K562 (cell line): Measurements from ENCODE around the gene PFAS. TPM values are rescaled to one million over a fixed set of nuclear protein-coding genes. Genes with fewer than 3 reads are reported as not detected.

Experiments
- BMI1 ChIP-seq: fragments of 150-350 bp; IDR thresholded peaks from 2 replicates; pipeline ENCODE4 v1.6.1; 2014; ENCODE audit warnings: low read length
- CGGBP1 ChIP-seq: fragments of 250-450 bp; sonication (Bioruptor Pico); IDR thresholded peaks from 2 replicates; pipeline ENCODE4 v1.9.0; 2021; ENCODE audit warnings: mild to moderate bottlenecking
- CHD1 ChIP-seq: fragments of 200-600 bp; sonication (generic); IDR thresholded peaks from one replicate; pipeline ENCODE4 v1.6.1; 2012; ENCODE audit warnings: mild to moderate bottlenecking, moderate library complexity, low read length, inconsistent platforms
- DPF2 ChIP-seq: fragments of 450-650 bp; IDR thresholded peaks from 2 replicates; pipeline ENCODE4 v1.6.1; 2016
- EP400 ChIP-seq: fragments of 450-650 bp; IDR thresholded peaks from 2 replicates; pipeline ENCODE4 v1.6.1; 2017; ENCODE audit warnings: antibody characterized with exemption, mild to moderate bottlenecking, moderate library complexity
- GABPB1 ChIP-seq: sonication (generic); formaldehyde crosslinking; IDR thresholded peaks from 2 replicates; pipeline ENCODE4 v1.8.0; 2022; ENCODE audit warnings: mild to moderate bottlenecking, missing genetic modification reagents
- NCOA1 ChIP-seq: fragments of 450-650 bp; IDR thresholded peaks from 2 replicates; pipeline ENCODE4 v1.6.1; 2016; ENCODE audit warnings: low read depth
- NR2C1 ChIP-seq, 2 experiments: fragments of 450-650 bp; IDR thresholded peaks; 2 replicates each; pipeline ENCODE4 v1.6.1; 2017; ENCODE audit warnings: mild to moderate bottlenecking in 2 of 2, antibody characterized with exemption in 1 of 2, inconsistent platforms in 1 of 2, missing compliant biosample characterization in 1 of 2, missing genetic modification characterization in 1 of 2
- NR2C2 ChIP-seq, 2 experiments: fragments of 200-800 bp in 1 of 2; sonication (Bioruptor generic) in 1 of 2; sonication (generic) in 1 of 2; formaldehyde crosslinking in 1 of 2; IDR thresholded peaks; 2 replicates each; pipeline versions ENCODE4 v1.6.1 to v1.8.0; 2016 to 2022; ENCODE audit warnings: mild to moderate bottlenecking in 1 of 2, missing compliant biosample characterization in 1 of 2, missing genetic modification characterization in 1 of 2, missing genetic modification reagents in 1 of 2
- NR4A1 ChIP-seq, 2 experiments: fragments of 250-450 bp in 1 of 2; fragments of 450-650 bp in 1 of 2; sonication (Bioruptor Pico) in 1 of 2; IDR thresholded peaks; 2 replicates each; pipeline versions ENCODE4 v1.4.0 to v1.6.1; 2016 to 2020; ENCODE audit warnings: mild to moderate bottlenecking in 2 of 2, missing compliant biosample characterization in 1 of 2, missing genetic modification characterization in 1 of 2, moderate library complexity in 1 of 2
- PHB ChIP-seq: fragments of 250-450 bp; sonication (Bioruptor Pico); IDR thresholded peaks from 2 replicates; pipeline ENCODE4 v1.5.0; 2021
- RBBP5 ChIP-seq: fragments of 200-600 bp; sonication (generic); IDR thresholded peaks from 2 replicates; pipeline ENCODE4 v1.6.1; 2012; ENCODE audit warnings: borderline replicate concordance, mild to moderate bottlenecking, low read length, control low read depth, inconsistent platforms; ENCODE audit not compliant: insufficient read depth, poor library complexity, severe bottlenecking
- SREBF1 ChIP-seq: fragments of 150-350 bp; IDR thresholded peaks from 2 replicates; pipeline ENCODE4 v1.6.1; 2014; ENCODE audit warnings: antibody characterized with exemption, low read depth, low read length, borderline replicate concordance
- SUPT5H ChIP-seq: fragments of 450-650 bp; IDR thresholded peaks from 2 replicates; pipeline ENCODE4 v1.6.1; 2016
- TEAD1 ChIP-seq, 2 experiments: fragments of 450-650 bp in 1 of 2; sonication (generic) in 1 of 2; formaldehyde crosslinking; IDR thresholded peaks; 2 replicates each; pipeline versions ENCODE4 v1.4.0 to v1.8.0; 2020 to 2022; ENCODE audit warnings: mild to moderate bottlenecking in 2 of 2, missing genetic modification reagents in 1 of 2
- ZBTB40 ChIP-seq, 2 experiments: fragments of 450-650 bp in 1 of 2; sonication (generic) in 1 of 2; formaldehyde crosslinking in 1 of 2; IDR thresholded peaks; 2 replicates each; pipeline versions ENCODE4 v1.7.1 to v1.9.0; 2016 to 2022; ENCODE audit warnings: inconsistent platforms in 1 of 2, mild to moderate bottlenecking in 1 of 2, missing genetic modification reagents in 1 of 2
- ZNF212 ChIP-seq: fragments of 450-650 bp; formaldehyde crosslinking; IDR thresholded peaks from 2 replicates; pipeline ENCODE4 v1.4.0; 2020; ENCODE audit warnings: mild to moderate bottlenecking
- ZNF253 ChIP-seq: fragments of 250-450 bp; sonication (Bioruptor Pico); conservative IDR thresholded peaks from 2 replicates; pipeline ENCODE4 v1.6.1; 2021; ENCODE audit warnings: mild to moderate bottlenecking
- polyA plus RNA-seq, 8 experiments: library from polyadenylated mRNA; depleted of rRNA in 4 of 8; stranded (reverse) in 5 of 8; unstranded in 3 of 8; fragments of >200 nt; fragmentation: Nextera tagmentation in 2 of 8; fragmentation: Illumina TruSeq in 1 of 8; extraction: Ambion mirVana in 2 of 8; extraction: Trizol in 1 of 8; gene quantifications; 2 replicates each; pipeline versions ENCODE4 v1.2.1 to v1.2.3, GENCODE V29; 2011 to 2014; ENCODE audit warnings: inconsistent platforms in 1 of 8, missing spikeins in 1 of 8
- total RNA-seq, 7 experiments: library from RNA; depleted of rRNA in 6 of 7; stranded (reverse); fragments of >200 nt in 6 of 7; fragmentation: Illumina TruSeq in 2 of 7; extraction: Trizol in 2 of 7; gene quantifications; 2 replicates each; pipeline versions ENCODE4 v1.2.1 to v1.2.3, GENCODE V29; 2011 to 2021; ENCODE audit warnings: low replicate concordance in 1 of 7

PFAS gene
- total and polyA plus RNA-seq, 9 of the 15 experiments (the other 6 are each of a cell fraction or from before 2014, with no cell fraction given) = 11.6 to 131 (median 43.9) TPM

- TF ChIP-seq ZBTB40 (IDR thresholded peaks at IDR 0.05) (peak; percentile 87), ZBTB40 (CRISPR knock-in tag; IDR thresholded peaks at IDR 0.05) (no peak), BMI1 (no peak), TEAD1 (CRISPR knock-in tag; IDR thresholded peaks at IDR 0.05) (no peak), CHD1 (peak; percentile 15), CGGBP1 (CRISPR knock-in tag) (peak; percentile 38; the same call in 1 of the 2 replicates), NR2C2 (CRISPR knock-in tag; IDR thresholded peaks at IDR 0.05) (no peak), NR2C2 (tag; IDR thresholded peaks at IDR 0.05) (peak; percentile 57; the same call in 1 of the 2 replicates), RBBP5 (no peak), NR4A1 (CRISPR knock-in tag; IDR thresholded peaks at IDR 0.05) (no peak), NR4A1 (tag; IDR thresholded peaks at IDR 0.05) (no peak), SUPT5H (peak; percentile 94), GABPB1 (peak; percentile 79), SREBF1 (no peak), DPF2 (0 out of 2 replicates have a peak, but pooled peaks have one; percentile 7), EP400 (peak; percentile 65), NCOA1 (peak; percentile 63), PHB (CRISPR knock-in tag) (no peak), ZNF253 (CRISPR knock-in tag) (0 out of 2 replicates have a peak, but pooled peaks have one; percentile 20), ZNF212 (no peak), NR2C1 (IDR thresholded peaks at IDR 0.05) (no peak), NR2C1 (tag; IDR thresholded peaks at IDR 0.05) (peak; percentile 26; the same call in 1 of the 2 replicates)
Measured at GRCh38 chr17:8226536-8227237, 22.4 kb upstream of the PFAS start (continued).
